Aorta (tissue), 5 donors: ENCODE data around the gene STK32B. TPM values are rescaled to one million over a fixed set of nuclear protein-coding genes. Genes with fewer than 3 reads are reported as not detected.

ENCODE experiments used
- ATAC-seq: fragments of 200-7000 bp; cut with Tn5 transposase; one replicate; pipeline ENCODE4 v1.9.1; 2022; ENCODE audit warnings: moderate library complexity; ENCODE audit not compliant: low FRiP score
- DNase-seq, 2 donors: peaks; one replicate each; pipeline ENCODE4 v3.0.0-alpha.2; 2020
- H3K27ac ChIP-seq, 2 donors: one replicate each; pipeline ENCODE4 v1.5.1; 2013; ENCODE audit warnings: low read length in 2 of 2, mild to moderate bottlenecking in 2 of 2, moderate library complexity in 2 of 2, control low read depth in 1 of 2, inconsistent platforms in 1 of 2, low read depth in 1 of 2
- H3K27me3 ChIP-seq, 2 donors: one replicate each; pipeline ENCODE4 v1.6.1; 2013; ENCODE audit warnings: control low read depth in 1 of 2, low read length in 1 of 2, mild to moderate bottlenecking in 1 of 2, moderate library complexity in 1 of 2; ENCODE audit not compliant: insufficient read depth in 2 of 2, control insufficient read depth in 1 of 2
- H3K36me3 ChIP-seq, 2 donors: one replicate each; pipeline ENCODE4 v1.6.1; 2013; ENCODE audit warnings: control low read depth in 1 of 2, low read length in 1 of 2, mild to moderate bottlenecking in 1 of 2; ENCODE audit not compliant: insufficient read depth in 2 of 2, control insufficient read depth in 1 of 2
- H3K4me1 ChIP-seq, 2 donors: one replicate each; pipeline ENCODE4 v1.6.1; 2013; ENCODE audit warnings: low read length in 2 of 2, control low read depth in 1 of 2, mild to moderate bottlenecking in 1 of 2, moderate library complexity in 1 of 2; ENCODE audit not compliant: insufficient read depth in 2 of 2, control insufficient read depth in 1 of 2
- H3K4me3 ChIP-seq, 2 donors: one replicate each; pipeline ENCODE4 v1.5.1; 2013; ENCODE audit warnings: low read length in 2 of 2, control low read depth in 1 of 2, mild to moderate bottlenecking in 1 of 2
- H3K9me3 ChIP-seq: one replicate; pipeline ENCODE4 v1.6.1; 2013; ENCODE audit warnings: mild to moderate bottlenecking, low read length; ENCODE audit not compliant: control insufficient read depth
- WGBS, 2 donors: extraction: QIAGEN DNeasy Blood & Tissue Kit; methylation state at CpG; one replicate each; pipeline ENCODE4 v1.1.7; 2013; 5-methylcytosine and 5-hydroxymethylcytosine counted together
- intact Hi-C, 2 donors: fragments of 100-400 bp; cut with DNase I; formaldehyde crosslinking; loops; one replicate each; pipeline versions ENCODE4 v1.14.2 to v1.15.0; 2022
- polyA plus RNA-seq, 2 donors: library from polyadenylated mRNA; stranded (reverse); fragments of 200-250 nt; gene quantifications; one replicate each; pipeline ENCODE4 v1.2.3, GENCODE V29; 2013
- total RNA-seq, 2 donors: library from RNA; stranded (reverse); fragmentation: NEBNext Ultra II Directional; extraction: Animal tissue kit (Norgen Biotek cat#: 25700); gene quantifications; one replicate each; pipeline ENCODE4 v1.2.1, GENCODE V29; 2021
- donor health status: healthy with polysubstance abuse.
- donor health status: Bipolar disorder and iron deficiency.
- donor health status: DM: no; HTN: no; CAD: no.
- donor health status: DM: no; HTN: no; CAD: no.
- donor health status: DM: yes; HTN: yes; CAD: no.

STK32B gene
- total and polyA plus RNA-seq, 4 donors, result 0.63 to 4.1 (median 1.9) TPM

GRCh38 chr4:5141802-5142201 is 90.5 kb downstream of the STK32B start:
- 91 to 92% methylated on average over 4 of the region's 4 CpGs for WGBS, 2 donors
- intact Hi-C loops, result loop anchor here (2.0 to 10.0 kb wide), 2 partner anchors 137 to 147 kb away; no protein-coding TSS in a partner anchor

GRCh38 chr4:5142726-5143125 is 91.4 kb downstream of the STK32B start:
- Histone ChIP-seq H3K27ac (no peak overlapping the region), H3K4me3 (no peak overlapping the region), H3K4me1 (no peaks in the 10 kb centered on the region), H3K36me3 (no peaks in the 10 kb centered on the region), H3K27me3 (no peaks in the 10 kb centered on the region), H3K9me3 (no peaks in the 10 kb centered on the region)
- DNase-seq, result no peak
- no peak for ATAC-seq
- intact Hi-C loops, result loop anchor here (2.0 to 10.0 kb wide), 2 partner anchors 138 to 148 kb away; no protein-coding TSS in a partner anchor
- 81 to 87% methylated on average over 3 of the region's 3 CpGs for WGBS, 2 donors

More at GRCh38 chr4:5141802-5142201, 90.5 kb downstream of the STK32B start:
- Histone ChIP-seq H3K36me3 (no peaks in the 10 kb centered on the region), H3K4me3 (no peak overlapping the region), H3K4me1 (no peaks in the 10 kb centered on the region), H3K27me3 (no peaks in the 10 kb centered on the region), H3K9me3 (no peaks in the 10 kb centered on the region), H3K27ac (no peak overlapping the region)
- no peak for ATAC-seq
- DNase-seq, result no peak

- no peak for DNase-seq
These were observed 92.1 kb downstream of the STK32B start for GRCh38 chr4:5143306-5143861.

GRCh38 chr4:5143940-5144339 is 92.7 kb downstream of the STK32B start:
- DNase-seq (no peak), ATAC-seq (no peak)
- intact Hi-C loops, result loop anchor here (2.0 to 10.0 kb wide), 2 partner anchors 139 to 149 kb away; no protein-coding TSS in a partner anchor
- Histone ChIP-seq H3K4me3 (no peak overlapping the region), H3K36me3 (no peaks in the 10 kb centered on the region), H3K27me3 (no peaks in the 10 kb centered on the region), H3K27ac (no peak overlapping the region), H3K9me3 (no peaks in the 10 kb centered on the region), H3K4me1 (no peaks in the 10 kb centered on the region)
- WGBS, 2 donors, result 74 to 83% methylated on average over 4 of the region's 4 CpGs

More at GRCh38 chr4:5143306-5143861, 92.1 kb downstream of the STK32B start:
- H3K27ac ChIP-seq, result no peak overlapping the region
- ATAC-seq, result no peak
- no peak overlapping the region for H3K4me3 ChIP-seq
- intact Hi-C loops, result loop anchor here (2.0 to 10.0 kb wide), 2 partner anchors 139 to 149 kb away; no protein-coding TSS in a partner anchor
- no peaks in the 10 kb centered on the region for H3K9me3 ChIP-seq
- no peaks in the 10 kb centered on the region for H3K36me3 ChIP-seq
- 93 to 98% methylated on average over 3 of the region's 3 CpGs for WGBS, 2 donors
- no peaks in the 10 kb centered on the region for H3K4me1 ChIP-seq
- no peaks in the 10 kb centered on the region for H3K27me3 ChIP-seq

GRCh38 chr4:5144384-5144783 is 93.1 kb downstream of the STK32B start:
- H3K36me3 ChIP-seq, result no peaks in the 10 kb centered on the region
- no peaks in the 10 kb centered on the region for H3K27me3 ChIP-seq
- WGBS, 2 donors, result 59 to 79% methylated on average over 2 of the region's 2 CpGs
- no peak overlapping the region for H3K27ac ChIP-seq
- DNase-seq, result no peak
- no peaks in the 10 kb centered on the region for H3K4me1 ChIP-seq
- no peak overlapping the region for H3K4me3 ChIP-seq
- H3K9me3 ChIP-seq, result no peaks in the 10 kb centered on the region
- ATAC-seq, result no peak
- intact Hi-C loops, result loop anchor here in 1 of 2 donors (10.0 kb wide), 1 partner anchor 140 kb away; no protein-coding TSS in a partner anchor

- no peak overlapping the region for H3K27ac ChIP-seq
- no peaks in the 10 kb centered on the region for H3K27me3 ChIP-seq
- ATAC-seq, result no peak
- H3K4me1 ChIP-seq, result no peaks in the 10 kb centered on the region
- DNase-seq, result no peak
- H3K4me3 ChIP-seq, result no peak overlapping the region
- intact Hi-C loops, result loop anchor here in 1 of 2 donors (10.0 kb wide), 1 partner anchor 141 kb away; no protein-coding TSS in a partner anchor
- WGBS, 2 donors, result 77 to 85% methylated on average over 6 of the region's 6 CpGs
- no peaks in the 10 kb centered on the region for H3K9me3 ChIP-seq
- H3K36me3 ChIP-seq, result no peaks in the 10 kb centered on the region
These were observed 95.0 kb downstream of the STK32B start for GRCh38 chr4:5146248-5146647.

GRCh38 chr4:5152521-5152920 is 101.2 kb downstream of the STK32B start:
- no peaks in the 10 kb centered on the region for H3K4me1 ChIP-seq
- no peaks in the 10 kb centered on the region for H3K36me3 ChIP-seq
- intact Hi-C loops, result no loop called here
- no peaks in the 10 kb centered on the region for H3K27me3 ChIP-seq
- H3K9me3 ChIP-seq, result no peaks in the 10 kb centered on the region
- ATAC-seq (no peak), DNase-seq (no peak)
- no peak overlapping the region for H3K27ac ChIP-seq
- H3K4me3 ChIP-seq, result no peak overlapping the region
- 89 to 90% methylated on average over 6 of the region's 6 CpGs for WGBS, 2 donors

GRCh38 chr4:5156682-5157081 is 105.4 kb downstream of the STK32B start:
- Histone ChIP-seq H3K36me3 (no peaks in the 10 kb centered on the region), H3K9me3 (no peaks in the 10 kb centered on the region), H3K27ac (no peak overlapping the region), H3K27me3 (no peaks in the 10 kb centered on the region), H3K4me3 (no peak overlapping the region), H3K4me1 (no peaks in the 10 kb centered on the region)
- intact Hi-C loops, result no loop called here
- ATAC-seq, result no peak
- WGBS, 2 donors, result 48 to 56% methylated on average over 3 of the region's 3 CpGs
- no peak for DNase-seq
